Hippocampal formation (tissue), 2 donors: ENCODE results near the gene ARL6IP4.
A peak's percentile ranks its signal among the peaks of the same experiment; 100 is the strongest.
"Not testable (repeated sequence)": the region's sequence is repeated elsewhere in the genome, so short reads cannot be mapped to it uniquely, and the experiment has no call there.

ENCODE experiments used
- DNase-seq, 2 donors: peaks; one replicate each; lab custom pipeline; 2025; lab: John Stamatoyannopoulos, UW

Gene ARL6IP4

GRCh38 chr12:122980183-122981035 is at the start of gene ARL6IP4:
ARL6IP4 (plus strand) TSS chr12:122980681; CDS start chr12:122981140, 459 bp downstream.
- DNase-seq, result peak; percentile 39 to 61

DNA sequence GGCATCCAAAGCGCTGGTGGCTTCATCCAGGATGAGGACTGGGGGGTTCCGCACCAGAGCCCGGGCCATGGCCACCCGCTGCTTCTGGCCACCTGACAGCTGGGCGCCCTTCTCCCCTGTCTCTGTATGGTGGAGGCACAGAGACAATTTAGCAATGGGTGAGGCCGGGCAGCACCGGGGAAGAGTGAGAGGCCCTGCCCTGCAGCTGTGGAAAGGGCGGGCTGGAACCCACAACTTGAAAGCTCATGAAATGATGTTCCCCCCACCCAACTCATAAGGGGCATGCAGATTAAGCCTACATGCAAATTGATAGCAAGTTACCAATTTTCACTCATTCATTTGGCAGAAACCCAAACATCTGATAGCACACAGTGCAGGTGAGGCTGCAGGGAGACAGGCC is 48.3 kb upstream of the ARL6IP4 start:
- DNase-seq, result no peak

DNA sequence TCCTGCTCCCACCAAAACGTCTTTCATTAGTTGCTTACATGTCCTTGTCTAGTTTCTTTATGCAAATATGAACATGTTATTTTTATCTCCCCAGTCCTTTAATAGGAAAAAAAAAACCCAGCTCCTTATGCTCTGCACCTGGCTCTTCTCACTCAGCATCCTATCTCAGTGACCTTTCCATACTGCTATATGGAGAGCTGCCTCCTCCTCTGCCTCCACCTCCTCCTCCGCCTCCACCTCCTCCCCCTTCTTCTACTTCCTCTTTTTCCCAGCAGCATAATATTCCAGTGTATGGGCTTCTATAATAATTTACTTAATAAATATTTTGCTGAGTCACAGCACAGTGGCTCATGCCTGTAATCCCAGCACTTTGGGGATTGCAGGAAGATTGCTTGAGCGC is 45.8 kb upstream of the ARL6IP4 start:
- no peak for DNase-seq

- no peak for DNase-seq
These were observed 45.2 kb upstream of the ARL6IP4 start for GRCh38 chr12:122935318-122935717.

GRCh38 chr12:122937622-122938091 is 42.8 kb upstream of the ARL6IP4 start:
- no peak for DNase-seq

DNA sequence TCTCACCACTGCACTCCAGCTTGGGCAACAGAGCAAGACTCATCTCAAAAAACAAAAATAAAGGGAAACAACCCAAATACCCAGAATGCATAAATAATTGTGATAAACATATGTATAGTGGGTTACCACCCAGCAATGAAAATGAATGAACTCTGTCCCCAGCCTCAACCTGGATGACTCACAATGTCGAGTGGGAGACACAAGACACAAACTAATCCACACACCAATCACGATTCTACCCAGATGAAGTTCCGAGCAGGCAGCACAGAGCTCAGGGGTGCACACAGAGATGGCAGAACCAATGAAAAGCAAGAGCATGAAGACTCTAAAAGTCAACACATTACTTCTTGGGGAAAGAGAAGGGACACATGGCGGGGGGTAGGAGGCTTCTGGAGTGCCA is 41.4 kb upstream of the ARL6IP4 start:
- DNase-seq, result no peak

- DNase-seq, result not testable (repeated sequence)
These were observed 39.1 kb upstream of the ARL6IP4 start for GRCh38 chr12:122941351-122941750.

- DNase-seq, result no peak
These were observed 37.8 kb upstream of the ARL6IP4 start for GRCh38 chr12:122942637-122943036.

- DNase-seq, result no peak
These were observed 37.3 kb upstream of the ARL6IP4 start for GRCh38 chr12:122943196-122943595.

GRCh38 chr12:122944605-122945592 is 35.6 kb upstream of the ARL6IP4 start:
- DNase-seq, result peak; percentile 70 to 78

GRCh38 chr12:122946690-122947341 is 33.7 kb upstream of the ARL6IP4 start:
- DNase-seq, result peak in 1 of 2 donors; percentile 22

DNA sequence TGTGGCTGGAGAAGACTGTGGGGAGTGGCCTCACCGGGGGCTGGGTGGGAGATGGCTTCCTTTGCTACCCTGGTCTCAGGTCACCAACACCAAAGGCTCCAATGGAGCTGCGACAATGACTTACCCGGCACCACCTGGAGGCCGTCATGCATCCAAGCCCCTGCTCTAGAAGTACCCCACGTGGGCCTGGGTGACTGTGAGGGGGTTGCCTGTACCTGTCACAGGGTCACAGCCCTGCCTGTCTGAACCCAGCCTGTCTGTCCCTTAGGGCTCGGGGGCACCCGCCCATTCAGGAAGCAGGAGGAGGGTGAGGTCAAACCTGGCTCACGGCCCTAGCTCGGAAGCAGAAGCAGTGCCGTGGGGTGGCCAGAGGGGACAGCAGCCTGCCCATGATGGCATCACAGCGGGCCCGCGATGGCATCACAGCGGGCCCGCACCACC is 33.1 kb upstream of the ARL6IP4 start:
- no peak for DNase-seq

GRCh38 chr12:122948605-122949004 is 31.9 kb upstream of the ARL6IP4 start:
- no peak for DNase-seq

- DNase-seq, result no peak
These were observed 31.1 kb upstream of the ARL6IP4 start for GRCh38 chr12:122949405-122949804.

DNA sequence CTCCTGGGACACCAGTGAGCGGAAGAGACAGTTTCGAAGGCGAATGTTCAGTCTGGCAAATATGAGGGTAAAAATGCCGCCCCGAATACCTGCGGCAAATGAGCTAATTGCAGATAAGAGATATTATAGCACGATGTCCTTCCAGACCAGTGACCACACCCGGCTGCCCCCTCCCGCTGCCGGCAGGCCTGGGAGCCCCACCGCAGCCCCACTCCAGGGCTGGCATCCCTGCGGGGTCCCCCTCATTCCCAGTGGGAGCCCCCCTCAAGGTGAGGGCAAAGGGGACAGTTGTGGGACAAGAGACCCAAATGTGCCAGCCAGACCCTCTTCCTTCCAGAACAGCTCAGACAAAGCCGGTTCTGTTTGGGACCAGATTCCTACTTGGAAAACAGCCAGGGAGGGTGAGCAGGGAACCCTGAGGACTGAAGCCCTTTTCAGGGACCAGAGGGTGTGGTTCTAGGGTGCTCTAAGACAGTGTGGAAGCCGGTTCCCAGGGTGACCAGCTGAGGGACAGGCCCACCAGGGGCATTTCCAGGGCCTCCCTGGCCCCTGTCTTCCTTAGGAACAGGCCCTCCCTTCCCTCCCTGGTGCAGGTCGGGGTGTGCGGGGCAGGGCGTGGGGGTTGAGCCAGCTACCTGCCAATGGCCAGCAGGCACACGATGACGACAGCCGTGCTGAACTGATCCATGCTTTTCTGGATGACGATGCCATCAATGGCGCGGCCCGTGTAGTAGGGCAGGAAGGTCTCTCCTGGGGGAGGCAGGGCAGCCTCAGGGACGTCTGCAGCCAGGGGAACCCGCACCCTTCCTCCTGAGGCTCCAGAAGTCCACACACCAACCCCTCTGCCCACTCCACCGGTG is 30.4 kb upstream of the ARL6IP4 start:
- no peak for DNase-seq

GRCh38 chr12:122951406-122951805 is 29.1 kb upstream of the ARL6IP4 start:
- no peak for DNase-seq

GRCh38 chr12:122951979-122952892 is 28.2 kb upstream of the ARL6IP4 start:
- DNase-seq, result peak; percentile 62 to 68

DNA sequence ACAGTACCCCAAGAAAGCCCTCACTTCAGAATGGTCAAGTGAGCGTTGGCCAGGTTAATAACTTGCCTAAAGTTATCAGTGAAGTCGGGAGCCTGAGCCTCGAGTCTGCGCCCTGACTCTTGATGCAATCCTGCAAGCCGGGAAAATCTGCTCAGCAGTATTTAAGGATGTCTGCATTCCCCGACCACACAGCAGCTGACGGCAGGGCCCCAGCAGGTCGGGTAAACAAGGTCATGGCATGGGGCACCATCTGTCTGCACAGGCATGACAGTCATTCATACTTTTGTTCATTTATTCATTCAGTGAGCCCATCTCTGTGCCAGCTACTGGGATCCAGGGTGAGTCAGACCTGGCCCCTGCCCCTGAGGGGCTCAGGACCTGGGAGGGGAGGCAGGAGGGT is 25.3 kb upstream of the ARL6IP4 start:
- DNase-seq, result no peak

GRCh38 chr12:122956035-122956434 is 24.4 kb upstream of the ARL6IP4 start:
- DNase-seq, result no peak
